PC-9 (cell line): Measurements from ENCODE around the gene ZNRD2. TPM values are rescaled to one million over a fixed set of nuclear protein-coding genes. Genes with fewer than 3 reads are reported as not detected.

Experiments used
- BruUV-seq: library from RNA; stranded (reverse); fragments of 400-500 nt; replicated peaks from 2 replicates; lab custom pipeline; 2021; lab: Mats Ljungman, UMichigan
- CTCF ChIA-PET: fragments of 300-600 bp; sonication (Branson Sonifier 250); formaldehyde crosslinking; loops from one replicate; lab custom pipeline; 2022; ENCODE audit warnings: antibody characterized with exemption; lab: Charles Lee
- POLR2A ChIA-PET: fragments of 300-600 bp; sonication (Branson Sonifier 250); formaldehyde crosslinking; loops from one replicate; lab custom pipeline; 2022; ENCODE audit warnings: antibody characterized with exemption; ENCODE audit not compliant: unreplicated experiment; lab: Charles Lee
- DNase-seq, 2 experiments: peaks; one replicate each; pipeline versions ENCODE4 v3.0.0 to v3.0.0-alpha.2; 2015 to 2022; ENCODE audit warnings: mixed read lengths in 1 of 2
- H2AFZ ChIP-seq: fragments of 200-600 bp; sonication (generic); 2 replicates; pipeline ENCODE4 v1.8.1; 2017; ENCODE audit warnings: antibody characterized with exemption
- H3F3A ChIP-seq: fragments of 200-600 bp; sonication (generic); 2 replicates; pipeline ENCODE4 v1.8.1; 2017; ENCODE audit warnings: antibody characterized with exemption, mild to moderate bottlenecking, low read depth; ENCODE audit not compliant: insufficient read depth
- H3K27ac ChIP-seq: fragments of 200-600 bp; sonication (generic); 2 replicates; pipeline ENCODE4 v1.6.1; 2016; ENCODE audit warnings: mixed run types
- H3K27me3 ChIP-seq: fragments of 200-600 bp; sonication (generic); 2 replicates; pipeline ENCODE4 v1.6.1; 2016; ENCODE audit warnings: low read depth, mixed run types; ENCODE audit not compliant: insufficient read depth
- H3K36me3 ChIP-seq: fragments of 200-600 bp; sonication (generic); 2 replicates; pipeline ENCODE4 v1.6.1; 2016; ENCODE audit warnings: low read depth, mixed run types
- H3K4me1 ChIP-seq: fragments of 200-600 bp; sonication (generic); replicated peaks from 2 replicates; pipeline ENCODE4 v1.6.1; 2016; ENCODE audit warnings: mixed run types; ENCODE audit not compliant: insufficient read depth
- H3K4me2 ChIP-seq: fragments of 200-600 bp; sonication (generic); 2 replicates; pipeline ENCODE4 v1.6.1; 2017; ENCODE audit warnings: mixed run types
- H3K4me3 ChIP-seq: fragments of 200-600 bp; sonication (generic); 2 replicates; pipeline ENCODE4 v1.6.1; 2016; ENCODE audit warnings: mixed run types
- H3K79me2 ChIP-seq: fragments of 200-600 bp; sonication (generic); 2 replicates; pipeline ENCODE4 v1.6.1; 2017; ENCODE audit warnings: low read depth, mixed run types
- H3K9me2 ChIP-seq: fragments of 200-600 bp; sonication (generic); 2 replicates; pipeline ENCODE4 v1.8.1; 2017; ENCODE audit warnings: mild to moderate bottlenecking; ENCODE audit not compliant: insufficient read depth
- H3K9me3 ChIP-seq: fragments of 200-600 bp; sonication (generic); 2 replicates; pipeline ENCODE4 v1.8.1; 2016; ENCODE audit warnings: low read depth; ENCODE audit not compliant: insufficient read depth
- H4K20me1 ChIP-seq: fragments of 200-600 bp; sonication (generic); 2 replicates; pipeline ENCODE4 v1.8.1; 2017; ENCODE audit not compliant: insufficient read depth
- CTCF ChIP-seq: fragments of 200-600 bp; sonication (generic); conservative IDR thresholded peaks from 2 replicates; pipeline ENCODE4 v1.6.1; 2017; ENCODE audit warnings: mixed run types, antibody characterized with exemption, mild to moderate bottlenecking, moderate library complexity
- EZH2 ChIP-seq: fragments of 200-600 bp; sonication (generic); IDR thresholded peaks from 2 replicates; pipeline ENCODE4 v1.8.0; 2017; ENCODE audit warnings: antibody characterized with exemption, low read depth
- intact Hi-C: fragments of 100-400 bp; cut with micrococcal nuclease; formaldehyde crosslinking; loops from one replicate; pipeline ENCODE4 v1.10.0; 2022; ENCODE audit not compliant: unreplicated experiment
- total RNA-seq: library from RNA; stranded (reverse); gene quantifications from 2 replicates; pipeline ENCODE4 v1.2.3, GENCODE V29; 2021

ZNRD2 gene
- total RNA-seq, 1 experiment from 2014 or later = 51.4 TPM

GRCh38 chr11:65596520-65596919 lies 26.2 kb downstream of the ZNRD2 start:
- TF ChIP-seq EZH2 (no peak), CTCF (no peak)
- no peaks in the 10 kb centered on the region for H3K79me2 ChIP-seq
- CTCF ChIA-PET = interaction anchor here (0.7 kb wide), 1 partner anchor 58 kb away, joined by 3 read pairs; no protein-coding TSS in a partner anchor
- POLR2A ChIA-PET = interaction anchor here (0.9 kb wide), 1 partner anchor 19 kb away, joined by 3 read pairs; the partner anchor contains the start of gene PCNX3
- peaks cover 21% of the 10 kb centered on the region for H3F3A ChIP-seq
- no peak overlapping the region for H3K27ac ChIP-seq
- no peak overlapping the region for H2AFZ ChIP-seq
- intact Hi-C loops = no loop called here
- no peak overlapping the region for H3K4me3 ChIP-seq
- H3K4me2 ChIP-seq = no peak overlapping the region
- no peaks in the 10 kb centered on the region for H4K20me1 ChIP-seq
- H3K4me1 ChIP-seq = 0 out of 2 replicates have a peak, but pooled peaks cover 7% of the 10 kb centered on the region
- no peaks in the 10 kb centered on the region for H3K9me2 ChIP-seq
- DNase-seq = no peak
- no peaks in the 10 kb centered on the region for H3K27me3 ChIP-seq
- no peaks in the 10 kb centered on the region for H3K9me3 ChIP-seq
- BruUV-seq = no TSS peak
- H3K36me3 ChIP-seq = no peaks in the 10 kb centered on the region

GRCh38 chr11:65598258-65598699 lies 28.0 kb downstream of the ZNRD2 start:
- no peaks in the 10 kb centered on the region for H3K79me2 ChIP-seq
- no peak overlapping the region for H3K4me3 ChIP-seq
- H3K36me3 ChIP-seq = no peaks in the 10 kb centered on the region
- ChIA-PET CTCF (no interaction called here), POLR2A (no interaction called here)
- no peaks in the 10 kb centered on the region for H3K27me3 ChIP-seq
- TF ChIP-seq EZH2 = no peak
- TF ChIP-seq CTCF = no peak
- no peak overlapping the region for H3K4me2 ChIP-seq
- no peak for DNase-seq
- intact Hi-C loops = no loop called here
- H3K9me2 ChIP-seq = no peaks in the 10 kb centered on the region
- H3K4me1 ChIP-seq = 0 out of 2 replicates have a peak, but pooled peaks cover 7% of the 10 kb centered on the region
- peaks cover 21% of the 10 kb centered on the region for H3F3A ChIP-seq
- no peak overlapping the region for H2AFZ ChIP-seq
- no peaks in the 10 kb centered on the region for H3K9me3 ChIP-seq
- no peak overlapping the region for H3K27ac ChIP-seq
- H4K20me1 ChIP-seq = no peaks in the 10 kb centered on the region
- BruUV-seq = no TSS peak

GRCh38 chr11:65599216-65599954 lies 29.1 kb downstream of the ZNRD2 start:
- H2AFZ ChIP-seq = no peak overlapping the region
- H4K20me1 ChIP-seq = no peaks in the 10 kb centered on the region
- no peak overlapping the region for H3K4me3 ChIP-seq
- no TSS peak for BruUV-seq
- no peak overlapping the region for H3K4me2 ChIP-seq
- no peak overlapping the region for H3K27ac ChIP-seq
- no peaks in the 10 kb centered on the region for H3K9me3 ChIP-seq
- H3K4me1 ChIP-seq = 0 out of 2 replicates have a peak, but pooled peaks cover 7% of the 10 kb centered on the region
- POLR2A ChIA-PET = no interaction called here
- CTCF ChIA-PET = no interaction called here
- DNase-seq = no peak
- H3K79me2 ChIP-seq = no peaks in the 10 kb centered on the region
- no peaks in the 10 kb centered on the region for H3K9me2 ChIP-seq
- H3K36me3 ChIP-seq = no peaks in the 10 kb centered on the region
- no peak for TF ChIP-seq CTCF
- TF ChIP-seq EZH2 = no peak
- H3F3A ChIP-seq = peaks cover 21% of the 10 kb centered on the region
- intact Hi-C loops = no loop called here
- H3K27me3 ChIP-seq = no peaks in the 10 kb centered on the region
